SK-N-SH treated with all-trans-retinoic acid at 6 μM for 48 hours (cell line): Measurements from ENCODE around the gene CLCF1.

Source experiments
- ATAC-seq: fragments of 200-7000 bp; cut with Tn5 transposase; 3 replicates; pipeline ENCODE4 v1.9.1; 2020; ENCODE audit warnings: mild to moderate bottlenecking, moderate library complexity
- CREB5 ChIP-seq: fragments of 250-450 bp; sonication (Bioruptor Pico); IDR thresholded peaks from 2 replicates; pipeline ENCODE4 v1.5.1; 2020; ENCODE audit warnings: low read depth, mild to moderate bottlenecking, moderate library complexity
- CSDC2 ChIP-seq: fragments of 250-450 bp; sonication (Bioruptor Pico); IDR thresholded peaks from 2 replicates; pipeline ENCODE4 v1.5.0; 2020; ENCODE audit warnings: mild to moderate bottlenecking, moderate library complexity
- CSRNP3 ChIP-seq: fragments of 250-450 bp; sonication (Bioruptor Pico); IDR thresholded peaks from 2 replicates; pipeline ENCODE4 v1.5.1; 2021; ENCODE audit warnings: mild to moderate bottlenecking, moderate library complexity
- ESRRG ChIP-seq: fragments of 250-450 bp; sonication (Bioruptor Pico); IDR thresholded peaks from 2 replicates; pipeline ENCODE4 v1.6.1; 2021; ENCODE audit warnings: mild to moderate bottlenecking
- GLIS3 ChIP-seq: fragments of 250-450 bp; sonication (Bioruptor Pico); IDR thresholded peaks from 2 replicates; pipeline ENCODE4 v1.5.0; 2020; ENCODE audit warnings: mild to moderate bottlenecking, moderate library complexity
- OSR1 ChIP-seq: fragments of 250-450 bp; sonication (Bioruptor Pico); IDR thresholded peaks from 2 replicates; pipeline ENCODE4 v1.8.0; 2022; ENCODE audit warnings: moderate library complexity, mild to moderate bottlenecking, inconsistent platforms
- PATZ1 ChIP-seq: fragments of 250-450 bp; sonication (Bioruptor Pico); IDR thresholded peaks from 2 replicates; pipeline ENCODE4 v1.8.0; 2020; ENCODE audit warnings: mild to moderate bottlenecking, moderate library complexity, borderline replicate concordance
- POU6F1 ChIP-seq: fragments of 250-450 bp; sonication (Bioruptor Pico); IDR thresholded peaks from 2 replicates; pipeline ENCODE4 v1.8.0; 2021; ENCODE audit warnings: low read depth, mild to moderate bottlenecking, moderate library complexity, borderline replicate concordance
- PPARA ChIP-seq: fragments of 250-450 bp; sonication (Bioruptor Pico); IDR thresholded peaks from 2 replicates; pipeline ENCODE4 v1.5.0; 2020; ENCODE audit warnings: mild to moderate bottlenecking, borderline replicate concordance
- SNAI2 ChIP-seq: fragments of 250-450 bp; sonication (Bioruptor Pico); IDR thresholded peaks from 2 replicates; pipeline ENCODE4 v1.5.0; 2020; ENCODE audit warnings: mild to moderate bottlenecking, moderate library complexity
- TOX ChIP-seq: fragments of 250-450 bp; sonication (Bioruptor Pico); IDR thresholded peaks from 2 replicates; pipeline ENCODE4 v1.8.0; 2021; ENCODE audit warnings: mild to moderate bottlenecking, moderate library complexity, borderline replicate concordance
- TSHZ2 ChIP-seq: fragments of 250-450 bp; sonication (Bioruptor Pico); IDR thresholded peaks from 2 replicates; pipeline ENCODE4 v1.5.0; 2020; ENCODE audit warnings: mild to moderate bottlenecking, moderate library complexity
- ZC3H10 ChIP-seq: fragments of 250-450 bp; sonication (Bioruptor Pico); IDR thresholded peaks from 2 replicates; pipeline ENCODE4 v1.5.1; 2021; ENCODE audit warnings: mild to moderate bottlenecking, moderate library complexity
- ZFP3 ChIP-seq: fragments of 250-450 bp; sonication (Bioruptor Pico); IDR thresholded peaks from 2 replicates; pipeline ENCODE4 v1.5.0; 2020; ENCODE audit warnings: mild to moderate bottlenecking, moderate library complexity
- ZFP30 ChIP-seq: fragments of 450-650 bp; formaldehyde crosslinking; IDR thresholded peaks from 2 replicates; pipeline ENCODE4 v1.5.0; 2022; ENCODE audit warnings: mild to moderate bottlenecking, moderate library complexity
- ZNF565 ChIP-seq: fragments of 450-650 bp; formaldehyde crosslinking; conservative IDR thresholded peaks from 2 replicates; pipeline ENCODE4 v1.5.0; 2020; ENCODE audit warnings: low read depth, mild to moderate bottlenecking, moderate library complexity
- ZNF70 ChIP-seq: fragments of 450-650 bp; formaldehyde crosslinking; IDR thresholded peaks from 2 replicates; pipeline ENCODE4 v1.5.0; 2020; ENCODE audit warnings: mild to moderate bottlenecking, moderate library complexity
- ZNF8 ChIP-seq: fragments of 450-650 bp; formaldehyde crosslinking; IDR thresholded peaks from 2 replicates; pipeline ENCODE4 v1.5.0; 2020; ENCODE audit warnings: mild to moderate bottlenecking, moderate library complexity

Gene CLCF1

GRCh38 chr11:67374571-67375281 is 1.3 kb upstream of the CLCF1 start:
- ATAC-seq = peak; percentile 22
- no peak for TF ChIP-seq CREB5
- TF ChIP-seq, all 23 proteins: peak for 0

- peak; percentile 71 for ATAC-seq
- TF ChIP-seq ZNF70 (CRISPR knock-in tag) = no peak
- peak; percentile 47; the same call in 1 of the 2 replicates for TF ChIP-seq PATZ1 (CRISPR knock-in tag)
- TF ChIP-seq CSRNP3 (CRISPR knock-in tag) = no peak
- no peak for TF ChIP-seq ZNF8 (CRISPR knock-in tag)
- TF ChIP-seq, all 23 proteins: peak for 1
These were observed 511 bp upstream of the CLCF1 start for GRCh38 chr11:67373648-67374570.

GRCh38 chr11:67372321-67372992 is 941 bp downstream of the CLCF1 start:
- no peak for ATAC-seq
- TF ChIP-seq OSR1 (CRISPR knock-in tag) = no peak
- no peak for TF ChIP-seq ZNF565
- no peak for TF ChIP-seq ESRRG
- no peak for TF ChIP-seq POU6F1 (CRISPR knock-in tag)
- no peak for TF ChIP-seq ZC3H10 (CRISPR knock-in tag)
- no peak for TF ChIP-seq PATZ1 (CRISPR knock-in tag)
- TF ChIP-seq PPARA (CRISPR knock-in tag) = no peak
- no peak for TF ChIP-seq ZFP3
- no peak for TF ChIP-seq CREB5
- no peak for TF ChIP-seq ZFP30
- no peak for TF ChIP-seq TSHZ2
- no peak for TF ChIP-seq TOX (CRISPR knock-in tag)
- TF ChIP-seq SNAI2 (CRISPR knock-in tag) = no peak
- no peak for TF ChIP-seq ZNF70 (CRISPR knock-in tag)
- no peak for TF ChIP-seq CSRNP3 (CRISPR knock-in tag)
- no peak for TF ChIP-seq GLIS3
- no peak for TF ChIP-seq CSDC2 (CRISPR knock-in tag)
